ENCODE data around the gene SNRPA.

DNA sequence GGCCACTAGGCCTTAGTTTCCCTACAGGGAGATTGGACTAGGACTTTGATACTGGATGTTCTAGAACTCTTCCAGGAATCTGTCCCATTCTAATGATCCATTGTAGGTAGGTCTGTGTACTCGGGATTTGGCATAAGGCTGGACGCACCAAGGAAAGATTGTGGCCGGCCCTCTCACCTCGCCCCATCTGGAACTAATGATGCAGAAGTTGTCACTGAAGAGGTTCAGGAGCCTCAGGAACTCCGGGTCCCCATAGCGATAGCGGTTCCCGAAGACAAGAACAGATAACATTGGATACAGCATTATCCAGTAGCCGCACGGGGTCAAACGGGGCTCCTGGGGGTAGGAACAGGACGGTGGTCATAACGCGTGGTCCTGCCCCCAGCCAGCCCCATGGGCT lies 59.2 kb downstream of the SNRPA start:
- TF ChIP-seq CTCF (IDR thresholded peaks at IDR 0.05) (no peak), RAD21 (IDR thresholded peaks at IDR 0.05; ENCODE audit: low read length) (no peak), REST (IDR thresholded peaks at IDR 0.05; ENCODE audit: low read depth, low read length) (no peak), POLR2AphosphoS5 (IDR thresholded peaks at IDR 0.05; ENCODE audit: low read depth, low read length) (no peak), SIN3A (IDR thresholded peaks at IDR 0.05; ENCODE audit: borderline replicate concordance, low read depth, low read length) (no peak), MAX (IDR thresholded peaks at IDR 0.05; ENCODE audit: low read depth) (no peak), NFIC (IDR thresholded peaks at IDR 0.05; ENCODE audit: borderline replicate concordance) (no peak)
